ENCODE measurements around the gene DOCK2.

GRCh38 chr5:169970911-169971765 is 334.1 kb downstream of the DOCK2 start:
- TF ChIP-seq, protein P1, sequence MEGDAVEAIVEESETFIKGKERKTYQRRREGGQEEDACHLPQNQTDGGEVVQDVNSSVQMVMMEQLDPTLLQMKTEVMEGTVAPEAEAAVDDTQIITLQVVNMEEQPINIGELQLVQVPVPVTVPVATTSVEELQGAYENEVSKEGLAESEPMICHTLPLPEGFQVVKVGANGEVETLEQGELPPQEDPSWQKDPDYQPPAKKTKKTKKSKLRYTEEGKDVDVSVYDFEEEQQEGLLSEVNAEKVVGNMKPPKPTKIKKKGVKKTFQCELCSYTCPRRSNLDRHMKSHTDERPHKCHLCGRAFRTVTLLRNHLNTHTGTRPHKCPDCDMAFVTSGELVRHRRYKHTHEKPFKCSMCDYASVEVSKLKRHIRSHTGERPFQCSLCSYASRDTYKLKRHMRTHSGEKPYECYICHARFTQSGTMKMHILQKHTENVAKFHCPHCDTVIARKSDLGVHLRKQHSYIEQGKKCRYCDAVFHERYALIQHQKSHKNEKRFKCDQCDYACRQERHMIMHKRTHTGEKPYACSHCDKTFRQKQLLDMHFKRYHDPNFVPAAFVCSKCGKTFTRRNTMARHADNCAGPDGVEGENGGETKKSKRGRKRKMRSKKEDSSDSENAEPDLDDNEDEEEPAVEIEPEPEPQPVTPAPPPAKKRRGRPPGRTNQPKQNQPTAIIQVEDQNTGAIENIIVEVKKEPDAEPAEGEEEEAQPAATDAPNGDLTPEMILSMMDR (IDR thresholded peaks at IDR 0.05; ENCODE audit: extremely low read depth in 1 of 2, insufficient read depth in 1 of 2, low read depth in 1 of 2, low read length in 2 of 2): no peak
- peak; percentile 93 for TF ChIP-seq JUN (IDR thresholded peaks at IDR 0.05; ENCODE audit: borderline replicate concordance, insufficient read depth, insufficient read length, low read depth)
